Measurements from ENCODE around the gene POLG2. TPM values are rescaled to one million over a fixed set of nuclear protein-coding genes. Genes with fewer than 3 reads are reported as not detected.

POLG2 gene
- total and polyA plus RNA-seq, 9 of the 15 experiments (the other 6 are each of a cell fraction or from before 2014, with no cell fraction given), result 13.4 to 44.8 (median 37.0) TPM

- no peak overlapping the region for H3K4me3 ChIP-seq
- FAIRE-seq (no peak), DNase-seq (ENCODE audit: extremely low read depth in 1 of 4, low spot score in 3 of 4) (no peak), ATAC-seq (no peak)
- no CpG with 5 or more reads among the region's 1 CpG for WGBS (ENCODE audit: insufficient coverage, low coverage, missing lambda C conversion rate)
- no peak overlapping the region for H3K4me2 ChIP-seq (ENCODE audit: insufficient read depth, low read length)
- H2AFZ ChIP-seq (ENCODE audit: low read depth, low read length), result no peak overlapping the region
- BruUV-seq (replicated peaks), result no TSS peak
- CTCF ChIA-PET (ENCODE audit: low intra/inter-chr PET ratio), result no interaction called here
- H3K27me3 ChIP-seq (ENCODE audit: control insufficient read depth in 2 of 2, insufficient read depth in 2 of 2, low read length in 2 of 2), result no peaks in the 10 kb centered on the region
- in situ Hi-C loops (cut with MboI), result no loop called here
- H3K36me3 ChIP-seq (ENCODE audit: control insufficient read depth, insufficient read depth, low read length), result peaks cover 70% of the 10 kb centered on the region
- H4K20me1 ChIP-seq (replicated peaks; ENCODE audit: control insufficient read depth, insufficient read depth, low read length), result no peaks in the 10 kb centered on the region
- POLR2A ChIA-PET, result interaction anchor here (1.3 to 2.5 kb wide), 2 partner anchors 10 to 24 kb away, joined by 4 to 9 read pairs; no protein-coding TSS in a partner anchor
- H3K9me3 ChIP-seq (replicated peaks; ENCODE audit: control insufficient read depth, insufficient read depth, low read depth, low read length), result no peaks in the 10 kb centered on the region
- no peak overlapping the region for H3K9ac ChIP-seq (ENCODE audit: insufficient read depth in 1 of 2, low read depth in 2 of 2, low read length in 2 of 2)
- no peak overlapping the region for H3K27ac ChIP-seq (ENCODE audit: extremely low read depth, low read depth, low read length)
- H3K9me1 ChIP-seq (ENCODE audit: control insufficient read depth, insufficient read depth, low read length), result no peaks in the 10 kb centered on the region
- TF ChIP-seq GTF2B (IDR thresholded peaks at IDR 0.05; ENCODE audit: extremely low read depth, insufficient read length), result no peak
- TF ChIP-seq IRF2 (CRISPR knock-in tag; IDR thresholded peaks at IDR 0.05), result no peak
- TF ChIP-seq ZNF41 (CRISPR knock-in tag; conservative IDR thresholded peaks at IDR 0.05), result no peak
- TF ChIP-seq ZNF224 (CRISPR knock-in tag; IDR thresholded peaks at IDR 0.05), result no peak
- intact Hi-C loops (cut with micrococcal nuclease), result no loop called here
- H3K79me2 ChIP-seq (ENCODE audit: control insufficient read depth, insufficient read depth, low read length), result no peaks in the 10 kb centered on the region
- no peaks in the 10 kb centered on the region for H3K4me1 ChIP-seq (replicated peaks in 1 of 2; ENCODE audit: control insufficient read depth in 2 of 2, insufficient read depth in 2 of 2, low read length in 2 of 2)
Observed at GRCh38 chr17:64480951-64481350, 15.9 kb downstream of the POLG2 start.

- ATAC-seq, result no peak
- CTCF ChIA-PET (ENCODE audit: low intra/inter-chr PET ratio), result no interaction called here
Observed at GRCh38 chr17:64477849-64478248, 19.0 kb downstream of the POLG2 start.

More at GRCh38 chr17:64477849-64478248, 19.0 kb downstream of the POLG2 start:
- Histone ChIP-seq H3K4me1 (replicated peaks in 1 of 2; ENCODE audit: control insufficient read depth in 2 of 2, insufficient read depth in 2 of 2, low read length in 2 of 2) (no peaks in the 10 kb centered on the region), H2AFZ (ENCODE audit: low read depth, low read length) (no peak overlapping the region), H3K4me2 (ENCODE audit: insufficient read depth, low read length) (no peak overlapping the region), H4K20me1 (replicated peaks; ENCODE audit: control insufficient read depth, insufficient read depth, low read length) (no peaks in the 10 kb centered on the region), H3K27me3 (ENCODE audit: control insufficient read depth in 2 of 2, insufficient read depth in 2 of 2, low read length in 2 of 2) (no peaks in the 10 kb centered on the region), H3K4me3 (no peak overlapping the region), H3K9me3 (replicated peaks; ENCODE audit: control insufficient read depth, insufficient read depth, low read depth, low read length) (no peaks in the 10 kb centered on the region), H3K27ac (ENCODE audit: extremely low read depth, low read depth, low read length) (no peak overlapping the region), H3K9me1 (ENCODE audit: control insufficient read depth, insufficient read depth, low read length) (no peaks in the 10 kb centered on the region), H3K79me2 (ENCODE audit: control insufficient read depth, insufficient read depth, low read length) (no peaks in the 10 kb centered on the region), H3K36me3 (ENCODE audit: control insufficient read depth, insufficient read depth, low read length) (peaks cover 40% of the 10 kb centered on the region), H3K9ac (ENCODE audit: insufficient read depth in 1 of 2, low read depth in 2 of 2, low read length in 2 of 2) (no peak overlapping the region)
- TF ChIP-seq ZNF699 (CRISPR knock-in tag; IDR thresholded peaks at IDR 0.05; ENCODE audit: insufficient replicate concordance), result no peak
- TF ChIP-seq USF1 (CRISPR knock-in tag; IDR thresholded peaks at IDR 0.05), result no peak
- TF ChIP-seq HNRNPH1 (optimal IDR thresholded peaks at IDR 0.05; ENCODE audit: low read depth, low read length), result no peak
- no peak for TF ChIP-seq NUFIP1 (IDR thresholded peaks at IDR 0.05; ENCODE audit: partially characterized antibody)
- POLR2A ChIA-PET, result interaction anchor here (0.6 to 2.2 kb wide), 6 partner anchors 12 to 115 kb away, joined by 3 to 6 read pairs (median 4); partner anchors contain the start of gene POLG2
- no peak for DNase-seq (ENCODE audit: extremely low read depth in 1 of 4, low spot score in 3 of 4)
- no peak for FAIRE-seq
- intact Hi-C loops (cut with micrococcal nuclease), result no loop called here
- WGBS (ENCODE audit: insufficient coverage, low coverage, missing lambda C conversion rate), result 44% methylated on average over 1 of the region's 1 CpG
- BruUV-seq (replicated peaks), result no TSS peak
- in situ Hi-C loops (cut with MboI), result no loop called here
